ENCODE data around the gene PARP1. TPM values are rescaled to one million over a fixed set of nuclear protein-coding genes. Genes with fewer than 3 reads are reported as not detected.

Gene PARP1
- 209 and 220 TPM in 2 replicates for total RNA-seq

DNA sequence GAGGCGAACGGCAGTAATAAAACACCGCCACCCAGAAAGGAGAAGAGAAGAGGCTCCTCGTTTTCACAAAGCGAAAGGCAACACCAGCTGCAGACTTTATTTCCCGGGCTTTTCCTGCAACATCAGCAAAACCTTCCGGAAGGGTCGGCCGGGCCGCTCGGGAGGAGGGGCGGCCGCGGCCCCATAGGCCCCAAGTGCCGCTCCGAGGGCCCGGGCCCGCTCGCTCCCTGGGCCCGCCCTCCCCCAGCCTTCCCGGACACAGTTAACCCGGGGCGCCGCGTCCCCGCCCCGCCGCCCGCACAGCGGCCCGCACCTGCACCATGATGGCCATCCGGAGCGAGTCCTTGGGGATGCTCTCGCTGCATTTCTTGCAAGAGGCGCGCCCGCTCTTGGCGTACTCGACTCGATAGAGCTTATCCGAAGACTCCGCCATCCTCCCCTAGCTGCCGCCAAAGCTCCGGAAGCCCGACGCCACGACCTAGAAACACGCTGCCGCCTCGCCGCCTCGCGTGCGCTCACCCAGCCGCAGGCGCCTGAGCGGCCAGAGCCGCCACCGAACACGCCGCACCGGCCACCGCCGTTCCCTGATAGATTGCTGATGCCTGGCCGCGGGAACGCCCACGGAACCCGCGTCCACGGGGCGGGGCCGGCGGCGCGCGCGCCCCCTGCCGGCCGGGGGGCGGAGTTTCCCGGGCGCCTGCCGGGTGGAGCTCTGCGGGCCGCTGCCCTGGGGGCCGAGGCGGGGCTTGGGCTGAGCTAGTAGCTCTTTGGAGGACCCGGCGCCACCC lies at the start of gene PARP1:
TSS of gene PARP1 (minus strand) at position 597 of the 788 bp plus-strand sequence. CDS start at position 433, 164 bp downstream.
- peaks cover 8% of the 10 kb centered on the region for H3K27me3 Mint-ChIP-seq (ENCODE audit: insufficient read depth)
- peak within 1 kb of the TSS; percentile 99 for H3K4me3 Mint-ChIP-seq
- no peaks in the 10 kb centered on the region for H3K9me3 Mint-ChIP-seq
- H3K4me1 Mint-ChIP-seq (ENCODE audit: low read depth): peaks cover 44% of the 10 kb centered on the region
- intact Hi-C loops (cut with micrococcal nuclease): loop anchor here (1.0 to 10.0 kb wide), 15 partner anchors 18 to 1757 kb away; partner anchors contain the start of genes ACBD3, COQ8A, H3-3A and IBA57
- peak within 1 kb of the TSS; percentile 97 for H3K27ac Mint-ChIP-seq
- DNase-seq (ENCODE audit: low spot score): peak; percentile 90
- H3K36me3 Mint-ChIP-seq (ENCODE audit: low read depth): peaks cover 13% of the 10 kb centered on the region

DNA sequence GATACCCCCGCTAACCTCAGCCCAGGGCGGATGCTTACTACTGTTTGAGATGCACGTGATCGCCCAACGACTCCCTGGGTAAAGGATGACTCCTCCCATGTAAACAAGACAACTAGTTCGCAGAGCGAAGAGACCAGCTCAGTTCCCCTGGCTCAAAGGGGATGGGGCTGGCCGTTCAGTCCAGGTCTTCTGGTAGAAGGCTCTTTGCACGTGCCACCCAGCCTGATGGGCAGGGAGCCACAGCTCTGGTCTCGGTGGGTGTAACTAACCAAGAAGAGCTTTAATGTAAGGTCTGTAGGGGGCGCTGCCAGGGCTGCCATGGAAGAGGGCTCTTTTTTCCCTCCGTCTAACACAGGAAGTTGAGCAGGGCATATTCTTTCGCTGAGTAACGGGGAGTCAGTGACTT lies 49.4 kb upstream of the PARP1 start:
- intact Hi-C loops (cut with micrococcal nuclease): no loop called here
- peak overlapping the region; percentile 64 for H3K4me3 Mint-ChIP-seq
- H3K27me3 Mint-ChIP-seq (ENCODE audit: insufficient read depth): peaks cover 7% of the 10 kb centered on the region
- H3K27ac Mint-ChIP-seq: peak overlapping the region; percentile 40
- peaks cover 13% of the 10 kb centered on the region for H3K4me1 Mint-ChIP-seq (ENCODE audit: low read depth)
- peak; percentile 22 for DNase-seq (ENCODE audit: low spot score)
- peaks cover 4% of the 10 kb centered on the region for H3K36me3 Mint-ChIP-seq (ENCODE audit: low read depth)
- no peaks in the 10 kb centered on the region for H3K9me3 Mint-ChIP-seq

DNA sequence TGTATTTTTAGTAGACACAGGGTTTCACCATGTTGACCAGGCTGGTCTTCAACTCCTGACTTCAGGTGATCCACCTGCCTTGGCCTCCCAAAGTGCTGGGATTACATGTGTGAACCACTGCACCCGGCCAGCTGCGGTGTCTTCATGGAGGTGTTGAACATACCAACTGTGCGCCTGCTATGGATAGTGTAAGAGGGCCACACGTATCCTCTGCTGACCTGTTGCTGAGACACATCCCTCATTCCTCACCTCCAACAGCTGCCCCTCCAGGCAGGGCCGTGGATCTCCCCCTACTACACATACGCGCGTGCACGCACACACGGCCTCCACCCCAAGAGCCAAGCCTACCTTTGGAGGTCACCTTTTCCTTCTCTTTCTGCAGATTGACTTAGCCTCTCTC lies 48.0 kb upstream of the PARP1 start:
- peaks cover 13% of the 10 kb centered on the region for H3K4me1 Mint-ChIP-seq (ENCODE audit: low read depth)
- no peaks in the 10 kb centered on the region for H3K9me3 Mint-ChIP-seq
- H3K27me3 Mint-ChIP-seq (ENCODE audit: insufficient read depth): peaks cover 7% of the 10 kb centered on the region
- H3K27ac Mint-ChIP-seq: no peak overlapping the region
- intact Hi-C loops (cut with micrococcal nuclease): no loop called here
- peaks cover 4% of the 10 kb centered on the region for H3K36me3 Mint-ChIP-seq (ENCODE audit: low read depth)
- no peak overlapping the region for H3K4me3 Mint-ChIP-seq
- DNase-seq (ENCODE audit: low spot score): no peak

GRCh38 chr1:226454349-226454748 lies 46.5 kb upstream of the PARP1 start:
- Mint-ChIP-seq H3K27me3 (ENCODE audit: insufficient read depth) (peaks cover 7% of the 10 kb centered on the region), H3K4me3 (no peak overlapping the region)

GRCh38 chr1:226453015-226453704 lies 45.3 kb upstream of the PARP1 start:
- intact Hi-C loops (cut with micrococcal nuclease): no loop called here
- H3K36me3 Mint-ChIP-seq (ENCODE audit: low read depth): peaks cover 4% of the 10 kb centered on the region
- peaks cover 13% of the 10 kb centered on the region for H3K4me1 Mint-ChIP-seq (ENCODE audit: low read depth)
- H3K4me3 Mint-ChIP-seq: no peak overlapping the region
- peaks cover 11% of the 10 kb centered on the region for H3K27me3 Mint-ChIP-seq (ENCODE audit: insufficient read depth)
- H3K9me3 Mint-ChIP-seq: no peaks in the 10 kb centered on the region
- DNase-seq (ENCODE audit: low spot score): no peak
- H3K27ac Mint-ChIP-seq: no peak overlapping the region

More at GRCh38 chr1:226454349-226454748, 46.5 kb upstream of the PARP1 start:
- Mint-ChIP-seq H3K9me3 (no peaks in the 10 kb centered on the region), H3K27ac (no peak overlapping the region), H3K4me1 (ENCODE audit: low read depth) (peaks cover 13% of the 10 kb centered on the region), H3K36me3 (ENCODE audit: low read depth) (peaks cover 4% of the 10 kb centered on the region)
- intact Hi-C loops (cut with micrococcal nuclease): no loop called here
- no peak for DNase-seq (ENCODE audit: low spot score)

DNA sequence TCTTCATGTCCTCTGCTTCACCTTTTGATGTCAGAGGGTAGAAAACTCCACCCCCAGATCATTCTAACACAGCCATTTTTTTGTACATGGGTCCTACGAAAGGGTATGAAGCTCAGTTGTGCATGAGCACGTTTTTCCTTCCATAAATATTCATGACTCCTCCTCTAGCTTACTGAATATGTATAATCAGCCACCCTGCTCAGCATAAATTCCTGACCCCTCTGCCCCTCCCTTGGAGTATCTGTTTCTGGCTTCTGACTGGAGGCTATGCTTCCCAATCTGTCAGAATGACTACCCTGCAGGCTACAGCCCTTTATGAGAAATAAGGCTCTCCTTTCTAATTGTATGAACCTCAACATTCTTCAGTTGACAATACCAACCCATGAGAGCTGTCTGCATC lies 42.8 kb upstream of the PARP1 start:
- no peak overlapping the region for H3K4me3 Mint-ChIP-seq
- intact Hi-C loops (cut with micrococcal nuclease): no loop called here
- no peak for DNase-seq (ENCODE audit: low spot score)
- peaks cover 9% of the 10 kb centered on the region for H3K4me1 Mint-ChIP-seq (ENCODE audit: low read depth)
- no peak overlapping the region for H3K27ac Mint-ChIP-seq
- no peaks in the 10 kb centered on the region for H3K9me3 Mint-ChIP-seq
- no peaks in the 10 kb centered on the region for H3K36me3 Mint-ChIP-seq (ENCODE audit: low read depth)
- peaks cover 14% of the 10 kb centered on the region for H3K27me3 Mint-ChIP-seq (ENCODE audit: insufficient read depth)

GRCh38 chr1:226449823-226450222 lies 41.9 kb upstream of the PARP1 start:
- DNase-seq (ENCODE audit: low spot score): no peak
- peaks cover 14% of the 10 kb centered on the region for H3K27me3 Mint-ChIP-seq (ENCODE audit: insufficient read depth)
- intact Hi-C loops (cut with micrococcal nuclease): loop anchor here (5.0 kb wide), 1 partner anchor 102 kb away; no protein-coding TSS in a partner anchor

DNA sequence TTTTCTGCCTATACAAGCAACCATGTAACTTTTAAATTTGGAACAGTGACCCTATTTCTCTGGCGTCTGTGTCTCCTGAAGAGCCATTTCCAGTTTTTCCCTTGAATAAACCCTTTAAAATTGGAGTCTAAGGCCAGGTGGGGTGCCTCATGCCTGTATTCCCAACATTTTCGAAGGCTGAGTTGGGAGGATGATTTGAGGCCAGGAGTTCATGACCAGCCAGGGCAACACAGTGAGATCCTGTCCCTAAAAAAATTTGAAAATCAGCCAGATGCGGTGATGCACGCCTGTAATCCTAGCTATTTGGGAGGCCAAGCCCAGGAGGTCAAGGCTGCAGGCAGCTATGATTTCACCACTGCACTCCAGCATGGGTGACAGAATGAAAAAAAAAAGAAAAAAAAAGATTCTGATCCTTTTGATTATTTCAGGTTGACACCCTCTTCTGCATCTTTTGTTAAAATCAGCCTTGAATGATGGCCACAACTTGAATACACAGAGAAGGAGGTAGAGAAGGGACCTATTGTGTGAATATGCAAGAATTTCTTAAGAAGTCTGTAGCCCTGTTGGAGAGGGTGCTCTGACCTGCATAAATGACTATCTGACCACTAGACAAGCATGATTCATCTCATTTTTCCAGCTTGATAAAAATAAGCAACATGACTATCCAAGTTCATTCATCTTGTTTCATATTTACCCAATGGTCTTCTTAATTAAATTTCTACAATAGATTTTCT lies 40.2 kb upstream of the PARP1 start:
- Mint-ChIP-seq H3K36me3 (ENCODE audit: low read depth) (peaks cover 2% of the 10 kb centered on the region), H3K27me3 (ENCODE audit: insufficient read depth) (peaks cover 28% of the 10 kb centered on the region), H3K27ac (no peak overlapping the region), H3K9me3 (no peaks in the 10 kb centered on the region), H3K4me1 (ENCODE audit: low read depth) (peaks cover 32% of the 10 kb centered on the region), H3K4me3 (no peak overlapping the region)
- DNase-seq (ENCODE audit: low spot score): no peak
- intact Hi-C loops (cut with micrococcal nuclease): loop anchor here (5.0 kb wide), 1 partner anchor 104 kb away; no protein-coding TSS in a partner anchor

More at GRCh38 chr1:226449823-226450222, 41.9 kb upstream of the PARP1 start:
- Mint-ChIP-seq H3K27ac (no peak overlapping the region), H3K4me1 (ENCODE audit: low read depth) (peaks cover 18% of the 10 kb centered on the region), H3K4me3 (no peak overlapping the region), H3K9me3 (no peaks in the 10 kb centered on the region), H3K36me3 (ENCODE audit: low read depth) (no peaks in the 10 kb centered on the region)

DNA sequence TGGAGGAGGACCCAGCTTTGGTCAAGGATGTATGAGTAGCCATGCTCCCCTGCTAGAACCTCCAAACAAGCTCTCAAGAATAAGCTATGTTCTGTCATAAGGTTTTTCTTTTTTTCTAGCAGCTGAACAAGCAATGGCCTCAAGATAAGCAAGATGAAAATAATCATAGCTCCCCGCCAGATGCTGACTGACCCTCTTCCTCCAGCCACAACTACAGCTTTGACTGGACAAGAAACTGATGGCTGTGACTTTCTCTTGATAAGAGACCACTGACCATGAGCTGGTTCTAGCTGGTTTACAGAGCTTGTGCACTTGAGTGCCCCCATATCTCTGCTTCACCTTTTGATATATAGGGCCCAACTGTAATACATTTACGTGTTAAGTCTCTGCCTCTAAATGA lies 38.2 kb upstream of the PARP1 start:
- peaks cover 2% of the 10 kb centered on the region for H3K36me3 Mint-ChIP-seq (ENCODE audit: low read depth)
- H3K4me1 Mint-ChIP-seq (ENCODE audit: low read depth): peaks cover 32% of the 10 kb centered on the region
- intact Hi-C loops (cut with micrococcal nuclease): loop anchor here (5.0 kb wide), 1 partner anchor 106 kb away; no protein-coding TSS in a partner anchor
- H3K4me3 Mint-ChIP-seq: peak overlapping the region; percentile 37
- DNase-seq (ENCODE audit: low spot score): no peak
- H3K9me3 Mint-ChIP-seq: no peaks in the 10 kb centered on the region
- peaks cover 36% of the 10 kb centered on the region for H3K27me3 Mint-ChIP-seq (ENCODE audit: insufficient read depth)
- no peak overlapping the region for H3K27ac Mint-ChIP-seq

- Mint-ChIP-seq H3K4me1 (ENCODE audit: low read depth) (peaks cover 32% of the 10 kb centered on the region), H3K9me3 (no peaks in the 10 kb centered on the region), H3K27me3 (ENCODE audit: insufficient read depth) (peaks cover 47% of the 10 kb centered on the region), H3K4me3 (peak overlapping the region; percentile 8), H3K27ac (peak overlapping the region; percentile 74), H3K36me3 (ENCODE audit: low read depth) (peaks cover 4% of the 10 kb centered on the region)
- DNase-seq (ENCODE audit: low spot score): peak; percentile 73
- intact Hi-C loops (cut with micrococcal nuclease): loop anchor here (2.0 to 5.0 kb wide), 2 partner anchors 38 to 107 kb away; no protein-coding TSS in a partner anchor
Measured at GRCh38 chr1:226444901-226445300, 37.0 kb upstream of the PARP1 start.

- H3K36me3 Mint-ChIP-seq (ENCODE audit: low read depth): peaks cover 4% of the 10 kb centered on the region
- H3K9me3 Mint-ChIP-seq: no peaks in the 10 kb centered on the region
- H3K4me3 Mint-ChIP-seq: no peak overlapping the region
- peaks cover 55% of the 10 kb centered on the region for H3K27me3 Mint-ChIP-seq (ENCODE audit: insufficient read depth)
- peaks cover 32% of the 10 kb centered on the region for H3K4me1 Mint-ChIP-seq (ENCODE audit: low read depth)
- intact Hi-C loops (cut with micrococcal nuclease): no loop called here
- DNase-seq (ENCODE audit: low spot score): no peak
- no peak overlapping the region for H3K27ac Mint-ChIP-seq
Measured at GRCh38 chr1:226443439-226443838, 35.5 kb upstream of the PARP1 start.

DNA sequence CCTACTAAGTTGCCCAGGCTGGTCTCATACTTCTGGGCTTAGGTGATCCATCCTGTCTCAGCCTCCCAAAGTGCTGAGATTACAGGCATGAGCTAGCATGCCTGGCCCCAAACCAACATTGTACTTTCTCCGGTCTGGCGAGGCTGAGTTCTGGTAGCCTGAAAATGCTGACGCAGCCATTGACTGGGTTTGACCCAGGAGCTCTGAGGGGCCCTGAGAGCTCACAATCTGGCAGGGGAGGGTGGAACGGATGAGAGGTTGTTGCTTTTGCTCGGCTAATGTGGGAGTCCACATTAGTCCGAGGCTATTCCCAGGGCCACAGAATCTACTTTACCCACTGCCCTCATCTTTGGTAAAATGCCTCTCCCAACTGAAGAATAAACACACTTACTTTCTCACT lies 35.1 kb upstream of the PARP1 start:
- Mint-ChIP-seq H3K27me3 (ENCODE audit: insufficient read depth) (peaks cover 57% of the 10 kb centered on the region), H3K4me1 (ENCODE audit: low read depth) (peaks cover 32% of the 10 kb centered on the region), H3K9me3 (no peaks in the 10 kb centered on the region), H3K36me3 (ENCODE audit: low read depth) (peaks cover 4% of the 10 kb centered on the region), H3K4me3 (no peak overlapping the region), H3K27ac (no peak overlapping the region)
- intact Hi-C loops (cut with micrococcal nuclease): no loop called here
- DNase-seq (ENCODE audit: low spot score): no peak

Data from activated T-helper 1 cell treated with anti-CD3 and anti-CD28 coated beads, Interleukin-12 subunit alpha, Interleukin-12 subunit beta, Interleukin-2, Interleukin-4 antibody, amounts not matched to agents 30 ng/mL and 10 ng/mL and 1 ng/mL, durations not matched to agents 14 hours and 24 hours and 36 hours (primary cell).